ENCODE results near the gene PINLYP.
A peak's percentile ranks its signal among the peaks of the same experiment; 100 is the strongest.
"Not testable (repeated sequence)": the region's sequence is repeated elsewhere in the genome, so short reads cannot be mapped to it uniquely, and the experiment has no call there.

The PINLYP gene

GRCh38 chr19:43575156-43575950 is at the start of gene PINLYP, which contains the start of gene XRCC1:
Gene PINLYP (plus strand): TSS chr19:43575801. CDS start chr19:43577192, 1,391 bp downstream.
Gene XRCC1 (minus strand): TSS chr19:43575527. CDS start chr19:43575458, 69 bp downstream.
- peak; percentile 96 to 98 for DNase-seq

DNA sequence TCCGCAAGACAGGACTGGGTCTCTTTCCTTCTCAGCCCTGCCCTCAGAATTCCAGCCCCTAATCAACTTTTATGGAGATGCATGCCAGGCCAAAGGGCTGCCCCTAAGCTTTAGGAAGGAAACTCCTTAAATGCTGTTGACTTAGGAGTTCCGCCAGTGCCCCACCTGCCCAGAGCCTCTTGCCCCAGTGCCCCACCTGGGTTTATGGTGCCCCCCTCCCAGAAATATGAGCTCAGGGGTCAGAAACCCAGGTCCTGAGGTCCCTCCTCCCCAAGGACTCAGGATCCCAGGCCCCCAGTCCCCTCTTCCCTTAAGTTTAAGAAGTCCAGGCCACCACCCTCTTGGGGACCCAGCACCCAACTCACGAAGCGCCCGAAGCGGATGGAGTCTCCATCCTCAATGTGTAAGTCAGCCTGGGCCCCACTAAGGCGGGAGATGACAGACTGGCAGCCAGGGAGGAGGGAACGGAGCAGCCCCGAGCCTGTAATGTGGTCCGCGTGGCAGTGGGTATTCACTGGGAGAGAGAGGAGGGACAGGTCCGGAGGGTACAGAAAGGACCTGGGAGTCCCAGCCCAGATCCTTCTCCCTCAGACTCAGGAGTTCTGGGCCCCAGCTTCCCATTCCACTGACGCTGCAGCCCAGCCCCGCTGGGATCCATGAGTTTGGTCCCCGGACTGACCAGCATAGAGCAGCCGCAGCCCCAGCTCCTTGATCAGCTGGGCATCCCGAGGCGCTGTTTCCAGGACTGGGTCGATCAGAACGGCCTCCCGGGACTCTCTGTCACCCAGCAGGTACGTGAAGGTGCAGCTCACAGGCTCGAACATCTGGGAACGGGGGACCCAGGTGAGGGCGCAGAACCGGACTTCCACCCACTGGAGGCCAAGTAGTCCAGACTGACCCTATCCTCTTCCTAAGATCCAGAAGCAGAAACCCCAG is 49.5 kb upstream of the PINLYP start:
- DNase-seq: no peak

DNA sequence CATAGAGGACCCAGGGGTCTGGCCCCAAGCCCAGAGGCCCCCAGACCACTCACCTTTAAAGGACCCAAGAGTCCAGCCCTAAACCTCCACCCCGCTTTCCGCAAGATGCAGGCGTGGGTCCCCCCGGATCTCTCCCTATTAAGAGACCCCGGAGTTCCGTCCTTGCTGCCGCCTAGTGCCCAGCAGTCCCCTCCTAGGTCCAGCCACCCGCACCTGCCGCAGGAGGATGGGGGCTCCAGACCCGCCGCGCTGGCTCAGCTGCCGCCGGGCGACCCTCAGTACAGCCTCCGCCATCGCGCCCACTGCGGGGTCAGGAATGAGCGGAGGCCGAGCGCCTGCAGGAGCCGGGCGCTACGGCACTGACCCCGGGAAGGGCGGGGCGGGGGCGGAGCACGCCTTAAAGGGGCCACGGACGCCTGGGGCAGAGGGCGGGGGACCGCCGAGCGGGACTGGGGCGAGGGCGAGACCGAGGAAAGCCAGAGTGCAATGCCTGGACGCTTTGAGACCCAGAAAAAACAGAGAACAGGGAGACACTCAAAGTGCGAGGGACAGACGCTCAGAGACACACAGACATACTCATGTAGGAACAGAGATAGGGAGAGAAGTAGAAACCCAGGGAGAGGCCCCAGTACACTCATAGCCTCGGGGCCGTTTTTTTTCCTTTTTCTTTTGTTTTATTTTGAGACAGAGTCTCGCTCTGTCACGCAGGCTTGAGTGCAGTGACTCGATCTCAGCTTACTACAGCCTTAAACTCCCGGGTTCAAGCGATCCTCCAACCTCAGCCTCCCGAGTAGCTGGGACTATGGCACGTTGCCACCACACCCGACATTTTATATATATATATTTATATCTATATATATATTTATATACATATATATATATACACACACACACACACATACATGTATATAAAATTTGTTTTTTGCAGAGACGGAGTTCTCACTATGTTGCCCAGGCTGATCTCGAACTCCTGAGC is 48.4 kb upstream of the PINLYP start, which contains the start of gene ETHE1:
TSS of gene ETHE1 (minus strand) at position 318 of the 976 bp plus-strand sequence. CDS start at position 294, 24 bp downstream.
- DNase-seq: peak in 1 of 2 experiments; percentile 54

GRCh38 chr19:43527860-43528622 is 47.6 kb upstream of the PINLYP start:
- DNase-seq: no peak

DNA sequence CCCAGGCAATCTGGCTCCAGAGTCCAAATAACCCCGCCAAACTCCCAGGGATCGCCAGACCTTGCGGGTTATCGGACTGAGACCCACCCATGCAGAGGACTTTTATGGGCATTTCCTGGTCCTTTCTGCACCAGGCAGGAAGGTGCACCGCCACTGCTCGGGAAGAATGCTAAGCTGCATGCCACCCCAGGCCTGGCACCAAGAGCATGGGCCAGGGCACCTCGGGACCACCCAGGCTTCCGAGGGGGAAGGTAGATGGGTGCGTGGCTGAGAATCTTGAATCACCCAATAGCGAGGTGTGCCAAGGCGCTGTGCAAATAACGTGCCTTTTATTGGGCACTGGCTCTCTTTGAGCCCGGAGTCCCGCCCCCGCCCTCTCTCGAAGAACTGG is 43.0 kb upstream of the PINLYP start:
- no peak for DNase-seq

DNA sequence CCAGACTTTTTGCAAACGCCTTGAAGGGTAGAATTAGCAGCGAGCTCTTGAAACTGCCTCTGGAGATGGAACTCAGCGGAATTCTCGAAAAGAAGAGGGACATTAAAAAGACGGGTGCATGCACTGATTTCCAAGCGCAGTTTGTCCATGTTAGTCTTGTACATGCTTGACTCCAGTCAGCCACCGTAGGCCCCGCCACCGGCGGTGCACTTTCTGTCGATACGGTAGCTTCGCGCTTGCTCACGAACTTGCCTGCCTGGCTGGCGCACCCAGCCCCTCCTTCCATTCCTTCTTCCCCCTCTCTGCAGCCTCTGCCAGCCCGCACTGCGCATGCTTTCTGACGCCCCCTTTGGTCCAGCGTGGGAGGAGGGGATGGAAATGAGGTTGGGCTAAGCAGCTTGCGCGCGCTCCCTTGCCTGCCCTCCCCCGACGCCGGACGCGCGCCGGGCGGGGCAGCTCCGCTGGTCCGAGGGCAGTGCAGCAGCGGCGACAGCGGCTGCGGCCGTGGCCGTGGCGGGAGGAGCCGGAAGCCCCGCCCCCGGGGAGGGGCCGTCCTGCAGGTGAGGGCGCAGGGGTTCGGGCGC is 42.5 kb upstream of the PINLYP start, which contains the start of gene ZNF575:
TSS of gene ZNF575 (plus strand) at position 227 of the 584 bp plus-strand sequence. CDS start 1,235 bp downstream, outside the sequence.
- peak; percentile 36 to 83 for DNase-seq

GRCh38 chr19:43533546-43534304 is 41.9 kb upstream of the PINLYP start:
- DNase-seq: peak; percentile 41 to 81

- DNase-seq: no peak
Observed at GRCh38 chr19:43534305-43534815, 41.2 kb upstream of the PINLYP start.

DNA sequence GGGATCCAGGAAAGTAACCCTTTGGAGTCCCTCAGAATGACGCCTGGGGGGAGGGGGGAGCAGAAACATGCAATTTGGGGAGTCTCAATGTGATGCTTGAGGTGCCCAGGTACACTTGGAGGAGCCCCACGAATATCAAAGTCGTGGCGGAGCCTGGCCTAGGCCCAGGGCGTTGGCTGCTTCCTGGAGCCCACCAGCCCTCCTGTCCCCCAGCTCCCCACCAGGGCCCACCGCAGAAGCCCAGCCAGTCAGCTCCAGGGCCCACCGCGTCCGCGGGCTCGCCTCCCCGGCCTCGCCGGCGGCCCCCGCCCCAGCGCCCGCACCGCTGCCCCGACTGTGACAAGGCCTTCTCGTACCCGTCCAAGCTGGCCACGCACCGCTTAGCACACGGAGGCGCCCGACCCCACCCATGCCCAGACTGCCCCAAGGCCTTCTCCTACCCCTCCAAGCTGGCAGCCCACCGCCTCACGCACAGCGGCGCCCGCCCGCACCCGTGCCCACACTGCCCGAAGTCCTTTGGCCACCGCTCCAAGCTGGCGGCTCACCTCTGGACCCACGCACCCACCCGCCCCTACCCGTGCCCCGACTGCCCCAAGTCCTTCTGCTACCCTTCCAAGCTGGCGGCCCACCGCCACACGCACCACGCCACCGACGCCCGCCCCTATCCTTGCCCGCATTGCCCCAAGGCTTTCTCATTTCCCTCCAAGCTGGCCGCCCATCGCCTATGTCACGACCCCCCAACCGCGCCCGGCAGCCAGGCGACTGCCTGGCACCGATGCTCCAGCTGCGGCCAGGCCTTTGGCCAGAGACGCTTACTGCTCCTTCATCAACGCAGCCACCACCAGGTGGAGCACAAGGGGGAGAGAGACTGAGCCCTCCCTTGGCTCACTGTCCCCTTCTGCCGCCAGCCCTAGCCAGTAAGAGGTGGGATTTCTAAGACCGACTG is 40.5 kb upstream of the PINLYP start:
- DNase-seq: peak in 1 of 2 experiments; percentile 15

DNA sequence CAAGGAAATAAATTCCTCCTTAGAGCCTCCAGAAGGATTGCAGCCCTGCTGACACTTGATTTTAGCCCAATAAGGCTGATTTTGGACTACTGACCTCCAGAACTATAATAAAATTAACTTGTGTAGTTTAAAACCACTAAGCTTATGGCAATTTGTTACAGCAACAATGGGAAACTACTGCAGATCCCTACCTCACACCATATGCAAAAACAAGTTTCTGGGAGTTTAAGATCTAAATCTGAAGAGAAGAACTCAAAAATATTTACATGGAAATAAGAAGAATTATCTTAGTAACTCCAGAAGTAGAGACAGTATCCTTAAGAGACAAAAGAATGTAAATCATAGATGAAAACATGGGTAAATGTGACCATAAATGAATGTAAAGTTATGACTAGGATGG is 36.7 kb upstream of the PINLYP start:
- no peak for DNase-seq

DNA sequence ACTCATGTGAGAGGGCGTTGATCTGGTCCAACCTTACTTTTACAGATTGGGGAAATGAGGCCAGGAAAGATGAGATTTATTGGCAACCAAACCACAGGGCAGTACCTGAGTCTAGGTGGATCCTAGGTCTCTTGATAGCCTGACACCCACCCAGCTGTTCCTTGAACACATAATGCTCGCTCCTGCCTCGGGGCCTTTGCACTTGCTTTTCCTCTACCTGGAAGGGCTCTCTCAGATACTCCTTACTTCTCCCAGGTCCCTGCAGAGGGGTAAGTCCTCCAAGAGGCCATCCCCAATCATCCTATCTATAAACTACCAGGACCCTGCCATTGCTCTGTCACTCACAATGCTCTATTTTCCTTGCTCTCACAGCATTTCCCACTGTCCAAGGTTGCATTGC is 35.2 kb upstream of the PINLYP start:
- no peak for DNase-seq

DNA sequence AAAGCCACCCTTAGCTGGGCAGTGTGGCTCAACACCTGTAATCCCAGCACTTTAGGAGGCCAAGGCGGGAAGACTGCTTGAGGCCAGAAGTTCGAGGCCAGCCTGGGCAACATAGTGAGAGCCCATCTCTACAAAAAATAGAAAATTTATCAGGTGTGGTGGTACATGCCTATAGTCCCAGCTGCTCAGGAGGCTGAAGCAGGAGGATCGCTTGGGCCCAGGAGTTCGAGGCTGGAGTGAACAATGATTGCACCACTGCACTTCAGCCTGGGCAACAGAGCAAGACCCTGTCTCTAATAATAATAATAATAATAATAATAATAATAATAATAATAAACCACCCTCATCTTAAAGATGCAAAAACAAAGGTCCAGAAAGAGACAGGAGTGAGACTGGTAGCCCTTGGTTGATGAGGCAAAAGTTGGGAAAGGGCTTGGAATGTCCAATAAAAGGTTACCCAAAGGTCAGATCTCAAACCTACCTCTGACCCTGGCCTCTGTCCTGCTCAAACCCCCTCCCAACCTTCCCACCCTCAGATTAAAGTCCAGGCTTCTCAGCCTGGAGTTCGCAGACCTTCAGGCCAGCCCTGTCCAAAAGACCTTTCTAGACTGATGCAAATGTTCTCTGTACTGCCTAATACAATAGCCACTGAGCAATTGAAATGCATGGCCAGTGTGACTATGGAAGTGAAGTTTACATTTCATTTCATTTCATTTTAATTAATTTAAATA is 33.5 kb upstream of the PINLYP start:
- no peak for DNase-seq

GRCh38 chr19:43544077-43544476 is 31.5 kb upstream of the PINLYP start:
- DNase-seq: no peak

DNA sequence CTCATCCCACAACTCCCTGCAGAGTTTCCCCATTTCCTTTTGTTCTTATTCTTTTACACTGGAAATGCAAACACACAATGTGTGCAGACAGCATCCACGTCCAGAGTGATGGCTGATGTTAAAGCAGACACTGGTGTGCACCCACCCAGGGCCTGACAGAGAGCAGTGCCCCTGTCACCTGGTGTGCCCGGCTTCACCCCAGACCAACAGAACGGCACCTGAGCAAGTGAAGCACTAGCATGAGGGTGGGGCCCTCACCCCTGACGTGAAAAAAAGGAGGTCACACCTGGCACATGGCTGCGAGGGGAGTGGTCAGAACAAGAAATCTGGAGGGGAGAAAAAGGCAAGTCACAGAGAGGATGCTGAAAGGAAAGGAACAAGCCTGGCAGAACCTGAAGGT is 30.3 kb upstream of the PINLYP start:
- no peak for DNase-seq

- no peak for DNase-seq
Observed at GRCh38 chr19:43545981-43546380, 29.6 kb upstream of the PINLYP start.

- DNase-seq: no peak
Observed at GRCh38 chr19:43546581-43546980, 29.0 kb upstream of the PINLYP start.

GRCh38 chr19:43547926-43548325 is 27.7 kb upstream of the PINLYP start:
- DNase-seq: not testable (repeated sequence)

GRCh38 chr19:43548706-43549105 is 26.9 kb upstream of the PINLYP start:
- DNase-seq: no peak
